Adipocyte (in vitro differentiated cells): ENCODE measurements around the gene PATL2.

Experiments used
- DNase-seq: peaks from one replicate; pipeline ENCODE4 v3.0.0-alpha.2; 2015; ENCODE audit warnings: low read depth
- H3K27me3 ChIP-seq: replicated peaks from 2 replicates; pipeline ENCODE4 v1.7.0; 2013; ENCODE audit warnings: mild to moderate bottlenecking, low read length, moderate library complexity; ENCODE audit not compliant: control insufficient read depth, insufficient read depth
- H3K36me3 ChIP-seq: 2 replicates; pipeline ENCODE4 v1.7.0; 2013; ENCODE audit warnings: low read length, mild to moderate bottlenecking, moderate library complexity; ENCODE audit not compliant: control insufficient read depth, insufficient read depth, severe bottlenecking
- H3K4me1 ChIP-seq: 2 replicates; pipeline ENCODE4 v1.7.0; 2013; ENCODE audit warnings: mild to moderate bottlenecking, low read length, moderate library complexity; ENCODE audit not compliant: control insufficient read depth, insufficient read depth
- H3K4me3 ChIP-seq: 2 replicates; pipeline ENCODE4 v1.7.0; 2013; ENCODE audit warnings: mild to moderate bottlenecking, low read length, moderate library complexity
- H3K9ac ChIP-seq: 2 replicates; pipeline ENCODE4 v1.7.0; 2013; ENCODE audit warnings: mild to moderate bottlenecking, low read length, moderate library complexity
- H3K9me3 ChIP-seq: 2 replicates; pipeline ENCODE4 v1.7.0; 2013; ENCODE audit warnings: mild to moderate bottlenecking, low read length, moderate library complexity; ENCODE audit not compliant: control insufficient read depth

The PATL2 gene

GRCh38 chr15:44623178-44623577 is 87.9 kb downstream of the PATL2 start:
- H3K9me3 ChIP-seq, result no peaks in the 10 kb centered on the region
- peaks cover 79% of the 10 kb centered on the region for H3K36me3 ChIP-seq
- no peak overlapping the region for H3K9ac ChIP-seq
- H3K27me3 ChIP-seq, result no peaks in the 10 kb centered on the region
- H3K4me1 ChIP-seq, result no peaks in the 10 kb centered on the region
- no peak overlapping the region for H3K4me3 ChIP-seq
- no peak for DNase-seq

- Histone ChIP-seq H3K36me3 (peaks cover 85% of the 10 kb centered on the region), H3K27me3 (no peaks in the 10 kb centered on the region), H3K9ac (no peak overlapping the region), H3K4me1 (no peaks in the 10 kb centered on the region), H3K4me3 (no peak overlapping the region), H3K9me3 (no peaks in the 10 kb centered on the region)
- no peak for DNase-seq
Observed at GRCh38 chr15:44620081-44620480, 91.0 kb downstream of the PATL2 start.

- no peaks in the 10 kb centered on the region for H3K27me3 ChIP-seq
Observed at GRCh38 chr15:44616974-44617373, 94.1 kb downstream of the PATL2 start.

More at GRCh38 chr15:44616974-44617373, 94.1 kb downstream of the PATL2 start:
- H3K4me1 ChIP-seq, result no peaks in the 10 kb centered on the region
- peaks cover 92% of the 10 kb centered on the region for H3K36me3 ChIP-seq
- H3K9me3 ChIP-seq, result no peaks in the 10 kb centered on the region
- no peak overlapping the region for H3K9ac ChIP-seq
- H3K4me3 ChIP-seq, result no peak overlapping the region
- no peak for DNase-seq
